IMR-90 (cell line): ENCODE data around the gene FOXP1. TPM values are rescaled to one million over a fixed set of nuclear protein-coding genes. Genes with fewer than 3 reads are reported as not detected.

Experiments used
- ATAC-seq: fragments of 200-7000 bp; cut with Tn5 transposase; 2 replicates; pipeline ENCODE4 v1.9.1; 2020; ENCODE audit warnings: low read depth, mild to moderate bottlenecking, moderate library complexity
- BruUV-seq: library from RNA; stranded (reverse); fragments of 400-500 nt; replicated peaks from 2 replicates; lab custom pipeline; 2021; lab: Mats Ljungman, UMichigan
- CTCF ChIA-PET: fragments of 300-600 bp; formaldehyde crosslinking; extraction: SDS; loops from one replicate; lab custom pipeline; 2021; ENCODE audit warnings: antibody characterized with exemption; lab: Yijun Ruan, JAX
- POLR2A ChIA-PET: fragments of 300-600 bp; sonication (Branson Sonifier 250); formaldehyde crosslinking; loops from one replicate; lab custom pipeline; 2022; ENCODE audit warnings: antibody characterized with exemption; ENCODE audit not compliant: unreplicated experiment; lab: Charles Lee
- DNase-seq: peaks from one replicate; pipeline ENCODE4 v3.0.0; 2013
- H2AFZ ChIP-seq: replicated peaks from 2 replicates; pipeline ENCODE3; 2013; ENCODE audit warnings: low read length, mild to moderate bottlenecking; ENCODE audit not compliant: poor library complexity
- H2AK5ac ChIP-seq: 2 replicates; pipeline ENCODE4 v1.6.1; 2013; ENCODE audit warnings: low read depth, low read length, inconsistent platforms
- H2AK9ac ChIP-seq: replicated peaks from 2 replicates; pipeline ENCODE3; 2013; ENCODE audit warnings: mild to moderate bottlenecking, low read depth, low read length, moderate library complexity; ENCODE audit not compliant: poor library complexity
- H2BK120ac ChIP-seq: 2 replicates; pipeline ENCODE4 v1.6.1; 2013; ENCODE audit warnings: low read depth, low read length, inconsistent platforms
- H2BK15ac ChIP-seq: 3 replicates; pipeline ENCODE4 v1.6.1; 2013; ENCODE audit warnings: low read depth, low read length, inconsistent platforms
- H2BK20ac ChIP-seq: 2 replicates; pipeline ENCODE4 v1.6.1; 2013; ENCODE audit warnings: low read depth, mild to moderate bottlenecking, inconsistent platforms, low read length, moderate library complexity
- H2BK5ac ChIP-seq: 2 replicates; pipeline ENCODE4 v1.6.1; 2013; ENCODE audit warnings: mild to moderate bottlenecking, low read depth, low read length, inconsistent platforms; ENCODE audit not compliant: poor library complexity, severe bottlenecking
- H3K14ac ChIP-seq: replicated peaks from 2 replicates; pipeline ENCODE4 v1.6.1; 2013; ENCODE audit warnings: low read depth, low read length, inconsistent platforms
- H3K18ac ChIP-seq: 2 replicates; pipeline ENCODE4 v1.6.1; 2013; ENCODE audit warnings: low read depth, low read length, control low read depth
- H3K23ac ChIP-seq: 2 replicates; pipeline ENCODE4 v1.6.1; 2013; ENCODE audit warnings: low read depth, low read length, inconsistent platforms
- H3K27ac ChIP-seq: 2 replicates; pipeline ENCODE4 v1.5.1; 2013; ENCODE audit warnings: mild to moderate bottlenecking, control low read depth, low read length; ENCODE audit not compliant: insufficient read depth
- H3K27me3 ChIP-seq: 2 replicates; pipeline ENCODE4 v1.6.1; 2013; ENCODE audit warnings: low read length; ENCODE audit not compliant: control insufficient read depth, insufficient read depth
- H3K36me3 ChIP-seq: 2 replicates; pipeline ENCODE4 v1.6.1; 2013; ENCODE audit warnings: low read length, mixed read lengths; ENCODE audit not compliant: control insufficient read depth, insufficient read depth
- H3K4ac ChIP-seq: 2 replicates; pipeline ENCODE4 v1.6.1; 2013; ENCODE audit warnings: low read depth, low read length, inconsistent platforms
- H3K4me1 ChIP-seq: 2 replicates; pipeline ENCODE4 v1.6.1; 2013; ENCODE audit warnings: low read length, mixed read lengths; ENCODE audit not compliant: control insufficient read depth, insufficient read depth
- H3K4me2 ChIP-seq: 2 replicates; pipeline ENCODE4 v1.6.1; 2013; ENCODE audit warnings: low read depth, mild to moderate bottlenecking, control low read depth, low read length, moderate library complexity
- H3K4me3 ChIP-seq: 2 replicates; pipeline ENCODE4 v1.5.1; 2013; ENCODE audit warnings: low read depth, mild to moderate bottlenecking, control low read depth, low read length, moderate library complexity; ENCODE audit not compliant: insufficient read depth
- H3K56ac ChIP-seq: 2 replicates; pipeline ENCODE4 v1.6.1; 2013; ENCODE audit warnings: low read length, inconsistent platforms; ENCODE audit not compliant: insufficient read depth; ENCODE audit errors: extremely low read depth
- H3K79me1 ChIP-seq, 2 experiments: 2 replicates each; pipeline ENCODE4 v1.6.1; 2013; ENCODE audit warnings: low read length in 2 of 2, inconsistent platforms in 1 of 2, low read depth in 1 of 2
- H3K9ac ChIP-seq: 2 replicates; pipeline ENCODE4 v1.6.1; 2013; ENCODE audit warnings: low read depth, low read length, control low read depth
- H3K9me1 ChIP-seq: 2 replicates; pipeline ENCODE4 v1.6.1; 2013; ENCODE audit warnings: low read length, inconsistent platforms; ENCODE audit not compliant: insufficient read depth
- H3K9me3 ChIP-seq: 2 replicates; pipeline ENCODE4 v1.6.1; 2013; ENCODE audit warnings: low read length; ENCODE audit not compliant: control insufficient read depth, insufficient read depth
- H4K20me1 ChIP-seq: 2 replicates; pipeline ENCODE4 v1.6.1; 2013; ENCODE audit warnings: low read length, inconsistent platforms; ENCODE audit not compliant: insufficient read depth
- H4K5ac ChIP-seq: 2 replicates; pipeline ENCODE4 v1.6.1; 2013; ENCODE audit warnings: mild to moderate bottlenecking, low read depth, low read length, control low read depth
- H4K8ac ChIP-seq, 2 experiments: 2 replicates each; pipeline ENCODE4 v1.6.1; 2013; ENCODE audit warnings: low read depth in 2 of 2, low read length in 2 of 2, control low read depth in 1 of 2, inconsistent platforms in 1 of 2
- H4K91ac ChIP-seq: 2 replicates; pipeline ENCODE4 v1.6.1; 2013; ENCODE audit warnings: low read depth, low read length, inconsistent platforms; ENCODE audit not compliant: insufficient read depth
- BHLHE40 ChIP-seq: fragments of 150-350 bp; IDR thresholded peaks from 2 replicates; pipeline ENCODE4 v1.6.1; 2016; ENCODE audit warnings: mild to moderate bottlenecking, low read depth, low read length
- CEBPB ChIP-seq: IDR thresholded peaks from 2 replicates; pipeline ENCODE4 v1.6.1; 2012; ENCODE audit warnings: low read depth, low read length, improper control_type of control experiment
- MAFK ChIP-seq: IDR thresholded peaks from 2 replicates; pipeline ENCODE4 v1.6.1; 2012; ENCODE audit warnings: low read depth, low read length, improper control_type of control experiment
- MXI1 ChIP-seq: IDR thresholded peaks from 2 replicates; pipeline ENCODE4 v1.6.1; 2012; ENCODE audit warnings: low read depth, mild to moderate bottlenecking, low read length, moderate library complexity, borderline replicate concordance
- NFE2L2 ChIP-seq: fragments of 150-350 bp; IDR thresholded peaks from 2 replicates; pipeline ENCODE4 v1.6.1; 2016; ENCODE audit warnings: low read depth, mild to moderate bottlenecking, low read length
- POLR2A ChIP-seq: IDR thresholded peaks from 2 replicates; pipeline ENCODE4 v1.6.1; 2012; ENCODE audit warnings: mild to moderate bottlenecking, low read depth, low read length
- RAD21 ChIP-seq: IDR thresholded peaks from 2 replicates; pipeline ENCODE4 v1.6.1; 2012; ENCODE audit warnings: low read length, improper control_type of control experiment
- WGBS, 2 experiments: methylation state at CpG; one replicate each; pipeline versions ENCODE4 v1.1.5 to v1.1.7; 2013; ENCODE audit warnings: missing lambda C conversion rate in 2 of 2; ENCODE audit not compliant: insufficient read length in 1 of 2; ENCODE audit errors: extremely low coverage in 2 of 2; 5-methylcytosine and 5-hydroxymethylcytosine counted together
- dilution Hi-C: fragments of 300-500 bp; cut with HindIII; formaldehyde crosslinking; loops from one replicate; pipeline ENCODE4 v1.14.3; 2018; ENCODE audit warnings: low sequenced_read_pairs; ENCODE audit not compliant: unreplicated experiment
- in situ Hi-C: fragments of 300-500 bp; cut with MboI; formaldehyde crosslinking; loops from 3 replicates; pipeline ENCODE4 v1.14.3; 2019; ENCODE audit warnings: low sequenced_read_pairs, inconsistent platforms, mixed read lengths
- intact Hi-C: fragments of 100-400 bp; cut with micrococcal nuclease; formaldehyde crosslinking; loops from 2 replicates; pipeline ENCODE4 v1.10.0; 2022
- polyA plus RNA-seq, 3 experiments: library from polyadenylated mRNA; depleted of rRNA; stranded (reverse); fragments of >200 nt; gene quantifications; 2 replicates each; pipeline ENCODE4 v1.2.3, GENCODE V29; 2012; ENCODE audit warnings: low replicate concordance in 1 of 3
- total RNA-seq: library from RNA; depleted of rRNA; stranded (reverse); fragments of >200 nt; gene quantifications from 2 replicates; pipeline ENCODE4 v1.2.3, GENCODE V29; 2012
- TF ChIP-seq, protein P1 (sequence below): conservative IDR thresholded peaks from 2 replicates; pipeline ENCODE4 v1.5.1; 2012; ENCODE audit warnings: mild to moderate bottlenecking, low read depth, low read length, improper control_type of control experiment

Gene FOXP1
- total and polyA plus RNA-seq, 2 of the 4 experiments (the other 2 are of a cell fraction) = 37.0 to 132 TPM

DNA sequence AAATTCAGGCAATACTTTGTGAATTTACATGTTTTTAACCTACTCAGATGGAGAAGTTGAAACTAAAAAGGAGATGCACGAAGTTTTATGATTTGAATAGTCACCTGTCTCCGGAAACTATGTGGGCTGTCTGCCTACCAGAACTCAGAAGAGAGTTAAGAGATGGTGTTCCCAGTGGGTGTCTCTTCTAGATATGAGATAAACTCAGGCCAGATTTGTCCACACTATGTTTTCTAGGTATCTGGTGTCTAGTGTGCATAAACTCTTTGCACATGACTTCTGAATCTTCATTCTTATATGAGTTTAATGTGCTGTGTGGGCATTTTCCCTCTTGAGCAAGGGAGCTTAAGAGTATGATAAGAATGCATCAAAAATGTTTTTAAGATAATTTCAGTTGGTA lies 222.8 kb downstream of the FOXP1 start:
- Histone ChIP-seq H2BK5ac (no peak overlapping the region), H4K5ac (no peak overlapping the region), H3K4me2 (no peak overlapping the region), H4K91ac (no peak overlapping the region), H3K9me1 (peaks cover 7% of the 10 kb centered on the region; the same call in 1 of the 2 replicates), H3K18ac (no peak overlapping the region), H2AK9ac (no peak overlapping the region), H3K4me1 (no peaks in the 10 kb centered on the region), H3K23ac (no peak overlapping the region), H3K56ac (no peak overlapping the region), H2BK20ac (no peak overlapping the region), H2AK5ac (no peak overlapping the region), H3K27ac (no peak overlapping the region), H3K79me1 (peaks cover 3 to 17% of the 10 kb centered on the region in 2 experiments; a peak in 2 of 4 replicates), H3K9ac (no peak overlapping the region), H3K9me3 (no peaks in the 10 kb centered on the region), H4K8ac (no peak overlapping the region), H3K4me3 (no peak overlapping the region), H3K27me3 (no peaks in the 10 kb centered on the region), H2BK15ac (no peak overlapping the region), H3K4ac (no peak overlapping the region), H3K14ac (no peak overlapping the region), H4K20me1 (no peaks in the 10 kb centered on the region), H2AFZ (no peak overlapping the region), H2BK120ac (no peak overlapping the region), H3K36me3 (no peaks in the 10 kb centered on the region)
- POLR2A ChIA-PET = no interaction called here
- no CpG with 5 or more reads among the region's 2 CpGs for WGBS, 2 experiments
- dilution Hi-C loops = no loop called here
- no TSS peak for BruUV-seq
- in situ Hi-C loops = no loop called here
- no peak for TF ChIP-seq BHLHE40
- TF ChIP-seq MAFK = 0 out of 2 replicates have a peak, but pooled peaks have one; percentile 18
- TF ChIP-seq MXI1 = no peak
- no peak for TF ChIP-seq CEBPB
- no peak for TF ChIP-seq NFE2L2
- TF ChIP-seq, protein P1, sequence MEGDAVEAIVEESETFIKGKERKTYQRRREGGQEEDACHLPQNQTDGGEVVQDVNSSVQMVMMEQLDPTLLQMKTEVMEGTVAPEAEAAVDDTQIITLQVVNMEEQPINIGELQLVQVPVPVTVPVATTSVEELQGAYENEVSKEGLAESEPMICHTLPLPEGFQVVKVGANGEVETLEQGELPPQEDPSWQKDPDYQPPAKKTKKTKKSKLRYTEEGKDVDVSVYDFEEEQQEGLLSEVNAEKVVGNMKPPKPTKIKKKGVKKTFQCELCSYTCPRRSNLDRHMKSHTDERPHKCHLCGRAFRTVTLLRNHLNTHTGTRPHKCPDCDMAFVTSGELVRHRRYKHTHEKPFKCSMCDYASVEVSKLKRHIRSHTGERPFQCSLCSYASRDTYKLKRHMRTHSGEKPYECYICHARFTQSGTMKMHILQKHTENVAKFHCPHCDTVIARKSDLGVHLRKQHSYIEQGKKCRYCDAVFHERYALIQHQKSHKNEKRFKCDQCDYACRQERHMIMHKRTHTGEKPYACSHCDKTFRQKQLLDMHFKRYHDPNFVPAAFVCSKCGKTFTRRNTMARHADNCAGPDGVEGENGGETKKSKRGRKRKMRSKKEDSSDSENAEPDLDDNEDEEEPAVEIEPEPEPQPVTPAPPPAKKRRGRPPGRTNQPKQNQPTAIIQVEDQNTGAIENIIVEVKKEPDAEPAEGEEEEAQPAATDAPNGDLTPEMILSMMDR = no peak
- TF ChIP-seq POLR2A = no peak
- TF ChIP-seq RAD21 = no peak
- DNase-seq (no peak), ATAC-seq (no peak)
- CTCF ChIA-PET = interaction anchor here (0.9 kb wide), 1 partner anchor 36 kb away, joined by 3 read pairs; no protein-coding TSS in a partner anchor
- intact Hi-C loops = no loop called here
